ENCODE measurements around the gene ADD2.

Gene ADD2

GRCh38 chr2:70673041-70673647 is 94.9 kb downstream of the ADD2 start:
- TF ChIP-seq CTCF (IDR thresholded peaks at IDR 0.05; ENCODE audit: low read depth, low read length): no peak
- TF ChIP-seq MYC (IDR thresholded peaks at IDR 0.05; ENCODE audit: low read depth, low read length): no peak
- no peak for TF ChIP-seq POLR2A (IDR thresholded peaks at IDR 0.05; ENCODE audit: extremely low read depth, insufficient read length)
- no peak for TF ChIP-seq MAX (IDR thresholded peaks at IDR 0.05; ENCODE audit: low read depth, low read length)
- H3K4me3 ChIP-seq (ENCODE audit: low read depth, low read length): no peak overlapping the region
- DNase-seq (ENCODE audit: low read depth): no peak

- no peak for TF ChIP-seq MAX (IDR thresholded peaks at IDR 0.05; ENCODE audit: low read depth, low read length)
- TF ChIP-seq POLR2A (IDR thresholded peaks at IDR 0.05; ENCODE audit: extremely low read depth, insufficient read length): no peak
- no peak for TF ChIP-seq MYC (IDR thresholded peaks at IDR 0.05; ENCODE audit: low read depth, low read length)
- no peak for TF ChIP-seq CTCF (IDR thresholded peaks at IDR 0.05; ENCODE audit: low read depth, low read length)
- DNase-seq (ENCODE audit: low read depth): no peak
Observed at GRCh38 chr2:70671092-70671675, 96.8 kb downstream of the ADD2 start.

GRCh38 chr2:70670626-70671025 is 97.4 kb downstream of the ADD2 start:
- TF ChIP-seq POLR2A (IDR thresholded peaks at IDR 0.05; ENCODE audit: extremely low read depth, insufficient read length) (no peak), MAX (IDR thresholded peaks at IDR 0.05; ENCODE audit: low read depth, low read length) (no peak), CTCF (IDR thresholded peaks at IDR 0.05; ENCODE audit: low read depth, low read length) (no peak), MYC (IDR thresholded peaks at IDR 0.05; ENCODE audit: low read depth, low read length) (no peak)
- no peak overlapping the region for H3K4me3 ChIP-seq (ENCODE audit: low read depth, low read length)
- DNase-seq (ENCODE audit: low read depth): no peak

More at GRCh38 chr2:70671092-70671675, 96.8 kb downstream of the ADD2 start:
- no peak overlapping the region for H3K4me3 ChIP-seq (ENCODE audit: low read depth, low read length)

GRCh38 chr2:70670202-70670601 is 97.8 kb downstream of the ADD2 start:
- no peak for DNase-seq (ENCODE audit: low read depth)
- no peak overlapping the region for H3K4me3 ChIP-seq (ENCODE audit: low read depth, low read length)
- TF ChIP-seq MYC (IDR thresholded peaks at IDR 0.05; ENCODE audit: low read depth, low read length): no peak
- no peak for TF ChIP-seq POLR2A (IDR thresholded peaks at IDR 0.05; ENCODE audit: extremely low read depth, insufficient read length)
- TF ChIP-seq MAX (IDR thresholded peaks at IDR 0.05; ENCODE audit: low read depth, low read length): no peak
- TF ChIP-seq CTCF (IDR thresholded peaks at IDR 0.05; ENCODE audit: low read depth, low read length): no peak

- DNase-seq (ENCODE audit: low read depth): no peak
- H3K4me3 ChIP-seq (ENCODE audit: low read depth, low read length): no peak overlapping the region
- no peak for TF ChIP-seq POLR2A (IDR thresholded peaks at IDR 0.05; ENCODE audit: extremely low read depth, insufficient read length)
- TF ChIP-seq MYC (IDR thresholded peaks at IDR 0.05; ENCODE audit: low read depth, low read length): no peak
- no peak for TF ChIP-seq MAX (IDR thresholded peaks at IDR 0.05; ENCODE audit: low read depth, low read length)
- TF ChIP-seq CTCF (IDR thresholded peaks at IDR 0.05; ENCODE audit: low read depth, low read length): no peak
Observed at GRCh38 chr2:70668911-70669310, 99.1 kb downstream of the ADD2 start.

Measured in NB4 (cell line).